Sigmoid colon (tissue), 4 donors: ENCODE results near the gene MFRP.

Experiments used
- CTCF ChIP-seq, 4 experiments: fragments of 450-650 bp in 3 of 4; fragments of 200-600 bp in 1 of 4; IDR thresholded peaks; one replicate each; pipeline ENCODE4 v1.5.1; 2016 to 2019; ENCODE audit warnings: antibody characterized with exemption in 4 of 4, mild to moderate bottlenecking in 3 of 4, moderate library complexity in 2 of 4
- EP300 ChIP-seq, 4 donors: sonication (generic); formaldehyde crosslinking; IDR thresholded peaks; one replicate each; pipeline ENCODE4 v1.6.1; 2017; ENCODE audit warnings: antibody characterized with exemption in 4 of 4
- POLR2A ChIP-seq, 2 donors: fragments of 450-650 bp; IDR thresholded peaks; one replicate each; pipeline ENCODE4 v1.6.1; 2016; ENCODE audit warnings: antibody characterized with exemption in 2 of 2, mild to moderate bottlenecking in 2 of 2, moderate library complexity in 2 of 2
- POLR2AphosphoS5 ChIP-seq, 4 donors: sonication (generic); formaldehyde crosslinking; IDR thresholded peaks; one replicate each; pipeline ENCODE4 v1.6.1; 2017; ENCODE audit warnings: antibody characterized with exemption in 4 of 4

DNA sequence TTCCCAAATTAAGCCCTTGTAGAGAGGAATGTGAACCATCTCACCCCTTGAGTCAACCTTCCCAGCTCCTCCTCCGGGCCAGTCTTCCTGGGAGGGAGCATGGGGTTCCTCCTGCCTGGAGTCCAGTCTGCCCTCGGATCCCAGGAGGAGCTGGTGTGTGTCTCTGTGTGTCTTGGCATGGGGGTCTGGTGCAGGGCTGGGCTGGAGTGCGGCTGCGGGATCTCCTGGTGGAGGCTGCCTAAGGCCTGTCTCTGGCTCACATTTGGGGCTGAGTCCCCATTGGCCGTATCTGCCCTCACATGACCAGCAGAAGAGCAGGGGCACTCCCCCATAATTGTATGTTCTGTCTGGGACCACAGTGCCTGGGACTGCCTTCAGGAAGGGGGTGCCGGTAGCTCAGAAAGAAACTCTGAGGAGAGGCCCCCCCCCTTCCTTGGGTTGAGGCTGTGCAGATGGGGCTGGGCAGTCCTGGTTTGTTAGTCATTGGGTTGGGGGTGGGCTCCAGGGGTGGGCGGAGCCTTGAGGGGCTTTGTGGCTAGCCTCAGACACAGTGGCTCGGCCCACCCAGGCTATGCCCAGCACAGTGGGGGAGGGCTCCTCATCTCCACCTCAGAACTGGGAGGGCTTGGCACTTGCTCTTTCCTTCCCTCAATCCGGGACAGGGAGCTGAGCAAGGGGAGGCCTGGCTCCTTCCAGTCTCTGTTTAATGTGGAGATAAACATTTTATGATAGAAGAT, 8.8 kb downstream of the MFRP start:
- no peak for TF ChIP-seq CTCF (IDR thresholded peaks at IDR 0.05)
- TF ChIP-seq EP300 (IDR thresholded peaks at IDR 0.05): no peak
- no peak for TF ChIP-seq POLR2A (IDR thresholded peaks at IDR 0.05)
- no peak for TF ChIP-seq POLR2AphosphoS5 (IDR thresholded peaks at IDR 0.05)
